Fibroblast of lung (primary cell): ENCODE data around the gene WTAP. TPM values are rescaled to one million over a fixed set of nuclear protein-coding genes. Genes with fewer than 3 reads are reported as not detected.

ENCODE experiments used
- DNase-seq, 2 donors: peaks; one replicate each; pipeline versions ENCODE4 v3.0.0 to v3.0.0-alpha.2; 2010; ENCODE audit warnings: low read depth in 2 of 2
- H2AFZ ChIP-seq: 2 replicates; pipeline ENCODE4 v1.5.1; 2012; ENCODE audit warnings: low read length, control low read depth, inconsistent platforms
- H3K27ac ChIP-seq: 2 replicates; pipeline ENCODE4 v1.5.1; 2011; ENCODE audit warnings: low read length, control low read depth; ENCODE audit not compliant: insufficient read depth
- H3K27me3 ChIP-seq: 2 replicates; pipeline ENCODE4 v1.5.1; 2011; ENCODE audit warnings: mild to moderate bottlenecking, low read length; ENCODE audit not compliant: control insufficient read depth, insufficient read depth
- H3K36me3 ChIP-seq: 2 replicates; pipeline ENCODE4 v1.5.1; 2011; ENCODE audit warnings: low read length; ENCODE audit not compliant: control insufficient read depth, insufficient read depth
- H3K4me1 ChIP-seq: 2 replicates; pipeline ENCODE4 v1.5.1; 2011; ENCODE audit warnings: low read length; ENCODE audit not compliant: control insufficient read depth, insufficient read depth; ENCODE audit errors: extremely low read depth
- H3K4me2 ChIP-seq: 2 replicates; pipeline ENCODE4 v1.5.1; 2011; ENCODE audit warnings: low read length, control low read depth; ENCODE audit not compliant: insufficient read depth; ENCODE audit errors: extremely low read depth
- H3K4me3 ChIP-seq, 4 experiments: fragments of 200-600 bp in 1 of 4; sonication (generic) in 1 of 4; replicated peaks in 1 of 4; 2 replicates each; pipeline ENCODE4 v1.5.1; 2011 to 2016; ENCODE audit warnings: low read length in 4 of 4, low read depth in 3 of 4, mild to moderate bottlenecking in 3 of 4, control low read depth in 2 of 4, inconsistent platforms in 1 of 4, mixed read lengths in 1 of 4; ENCODE audit not compliant: insufficient read depth in 1 of 4; ENCODE audit errors: control extremely low read depth in 1 of 4
- H3K79me2 ChIP-seq: 2 replicates; pipeline ENCODE4 v1.5.1; 2012; ENCODE audit warnings: mild to moderate bottlenecking, low read length, inconsistent platforms; ENCODE audit not compliant: control insufficient read depth, insufficient read depth
- H3K9ac ChIP-seq: 2 replicates; pipeline ENCODE4 v1.5.1; 2011; ENCODE audit warnings: mild to moderate bottlenecking, low read length, control low read depth; ENCODE audit not compliant: insufficient read depth
- H3K9me3 ChIP-seq: 2 replicates; pipeline ENCODE4 v1.5.1; 2012; ENCODE audit warnings: low read depth, low read length; ENCODE audit not compliant: control insufficient read depth, insufficient read depth
- H4K20me1 ChIP-seq: 2 replicates; pipeline ENCODE4 v1.5.1; 2011; ENCODE audit warnings: low read length; ENCODE audit not compliant: control insufficient read depth, insufficient read depth; ENCODE audit errors: extremely low read depth
- CTCF ChIP-seq, 2 donors: IDR thresholded peaks in 1 of 2; conservative IDR thresholded peaks in 1 of 2; 1 replicate in 1 of 2; 2 replicates in 1 of 2; pipeline ENCODE4 v1.5.1; 2011 to 2012; ENCODE audit warnings: low read length in 2 of 2, control low read depth in 1 of 2, inconsistent platforms in 1 of 2, low read depth in 1 of 2, mild to moderate bottlenecking in 1 of 2
- EZH2 ChIP-seq: IDR thresholded peaks from 2 replicates; pipeline ENCODE4 v1.5.1; 2012; ENCODE audit warnings: low read length, control low read depth, mild to moderate bottlenecking; ENCODE audit errors: missing control alignments
- polyA plus RNA-seq, 2 donors: library from polyadenylated mRNA; depleted of rRNA in 1 of 2; stranded (reverse) in 1 of 2; unstranded in 1 of 2; fragments of >200 nt; gene quantifications; 2 replicates each; pipeline ENCODE4 v1.2.1, GENCODE V29; 2011 to 2012; ENCODE audit warnings: missing spikeins in 1 of 2
- total RNA-seq: library from RNA; depleted of rRNA; stranded (reverse); fragments of >200 nt; gene quantifications from 2 replicates; pipeline ENCODE4 v1.2.1, GENCODE V29; 2014

Gene WTAP
- total and polyA plus RNA-seq, 2 donors (not counting 1 experiment from before 2014, with no cell fraction given), result 52.7 to 124 TPM

DNA sequence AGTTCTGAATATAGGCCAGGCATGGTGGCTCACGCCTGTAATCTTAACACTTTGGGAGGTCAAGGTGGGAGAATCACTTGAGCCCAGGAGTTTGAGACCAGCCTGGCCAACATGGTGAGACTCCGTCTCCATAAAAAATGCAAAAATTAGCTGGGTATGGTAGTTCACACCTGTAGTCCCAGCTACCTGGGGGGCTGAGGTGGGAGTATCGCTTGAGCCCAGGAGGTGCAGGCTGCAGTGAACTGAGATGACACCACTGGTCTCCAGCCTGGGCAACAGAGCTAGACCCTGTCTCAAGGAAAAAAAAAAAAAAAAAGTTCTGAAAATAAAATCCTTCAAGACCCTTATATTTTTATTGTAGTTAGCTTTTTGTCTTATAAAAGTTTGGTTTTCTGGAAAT, 11.7 kb upstream of the WTAP start:
- H3K36me3 ChIP-seq, result no peaks in the 10 kb centered on the region
- H3K79me2 ChIP-seq, result peaks cover 4% of the 10 kb centered on the region
- H4K20me1 ChIP-seq, result no peaks in the 10 kb centered on the region
- H3K9me3 ChIP-seq, result no peaks in the 10 kb centered on the region
- H3K4me2 ChIP-seq, result no peak overlapping the region
- no peak for TF ChIP-seq EZH2
- no peak for TF ChIP-seq CTCF (conservative IDR thresholded peaks at IDR 0.05 in 1 of 2, IDR thresholded peaks at IDR 0.05 in 1 of 2; ENCODE audit: low read depth in 1 of 2, low read length in 2 of 2)
- H3K9ac ChIP-seq, result no peak overlapping the region
- H3K27ac ChIP-seq, result no peak overlapping the region
- no peak overlapping the region for H2AFZ ChIP-seq
- no peak overlapping the region for H3K4me3 ChIP-seq
- H3K27me3 ChIP-seq, result no peaks in the 10 kb centered on the region
- H3K4me1 ChIP-seq, result peaks cover 7% of the 10 kb centered on the region
- no peak for DNase-seq

GRCh38 chr6:159716247-159717096, 10.8 kb upstream of the WTAP start:
- Histone ChIP-seq H2AFZ (no peak overlapping the region), H3K79me2 (peaks cover 4% of the 10 kb centered on the region), H3K9me3 (no peaks in the 10 kb centered on the region), H3K36me3 (no peaks in the 10 kb centered on the region), H3K27ac (peak overlapping the region; percentile 67), H3K9ac (no peak overlapping the region), H3K4me2 (peak overlapping the region; percentile 21), H3K27me3 (no peaks in the 10 kb centered on the region), H4K20me1 (no peaks in the 10 kb centered on the region), H3K4me1 (peaks cover 7% of the 10 kb centered on the region), H3K4me3 (peak overlapping the region in 1 of 4 experiments; percentile 27)
- peak; percentile 94 to 98 for DNase-seq
- TF ChIP-seq EZH2 (no peak), CTCF (conservative IDR thresholded peaks at IDR 0.05 in 1 of 2, IDR thresholded peaks at IDR 0.05 in 1 of 2; ENCODE audit: low read depth in 1 of 2, low read length in 2 of 2) (no peak)

- H3K36me3 ChIP-seq, result no peaks in the 10 kb centered on the region
- no peak overlapping the region for H3K4me3 ChIP-seq
- no peak overlapping the region for H3K9ac ChIP-seq
- no peaks in the 10 kb centered on the region for H4K20me1 ChIP-seq
- peak in 1 of 2 donors; percentile 19 for DNase-seq
- H2AFZ ChIP-seq, result no peak overlapping the region
- H3K27me3 ChIP-seq, result no peaks in the 10 kb centered on the region
- H3K4me2 ChIP-seq, result no peak overlapping the region
- no peak overlapping the region for H3K27ac ChIP-seq
- TF ChIP-seq CTCF (conservative IDR thresholded peaks at IDR 0.05 in 1 of 2, IDR thresholded peaks at IDR 0.05 in 1 of 2; ENCODE audit: low read depth in 1 of 2, low read length in 2 of 2) (no peak), EZH2 (no peak)
- peaks cover 7% of the 10 kb centered on the region for H3K4me1 ChIP-seq
- H3K79me2 ChIP-seq, result peaks cover 11% of the 10 kb centered on the region
- no peaks in the 10 kb centered on the region for H3K9me3 ChIP-seq
These were observed 8.7 kb upstream of the WTAP start for GRCh38 chr6:159718634-159719033.
